Muscle layer of colon (tissue), 2 donors: ENCODE data around the gene TMEM192.
"Not testable (repeated sequence)": the region's sequence is repeated elsewhere in the genome, so short reads cannot be mapped to it uniquely, and the experiment has no call there.

Experiments used
- H3K27ac ChIP-seq: one replicate; pipeline ENCODE4 v1.7.0; 2013; ENCODE audit warnings: low read depth, mild to moderate bottlenecking, low read length, moderate library complexity
- H3K27me3 ChIP-seq, 2 donors: one replicate each; pipeline ENCODE4 v1.7.0; 2013; ENCODE audit warnings: low read length in 2 of 2, mild to moderate bottlenecking in 2 of 2; ENCODE audit not compliant: insufficient read depth in 2 of 2, control insufficient read depth in 1 of 2
- H3K36me3 ChIP-seq: one replicate; pipeline ENCODE4 v1.7.0; 2013; ENCODE audit warnings: mild to moderate bottlenecking, low read length; ENCODE audit not compliant: insufficient read depth
- H3K4me1 ChIP-seq: one replicate; pipeline ENCODE4 v1.7.0; 2013; ENCODE audit warnings: mild to moderate bottlenecking, low read length; ENCODE audit not compliant: insufficient read depth
- H3K4me3 ChIP-seq, 2 donors: one replicate each; pipeline ENCODE4 v1.7.0; 2013; ENCODE audit warnings: low read length in 2 of 2, low read depth in 1 of 2, mild to moderate bottlenecking in 1 of 2, moderate library complexity in 1 of 2
- H3K9ac ChIP-seq: one replicate; pipeline ENCODE4 v1.7.0; 2013; ENCODE audit warnings: low read length
- H3K9me3 ChIP-seq: one replicate; pipeline ENCODE4 v1.7.0; 2013; ENCODE audit warnings: mild to moderate bottlenecking, low read length
- donor health status: abdominal sarcoma.
- donor health status: Adenocarcinoma of cecum.

Gene TMEM192

GRCh38 chr4:165088366-165088765 is 24.3 kb downstream of the TMEM192 start:
- Histone ChIP-seq H3K9me3 (no peaks in the 10 kb centered on the region), H3K27me3 (no peaks in the 10 kb centered on the region), H3K4me1 (no peaks in the 10 kb centered on the region), H3K36me3 (peaks cover 31% of the 10 kb centered on the region), H3K4me3 (no peak overlapping the region), H3K9ac (no peak overlapping the region), H3K27ac (no peak overlapping the region)

- H3K27ac ChIP-seq = no peak overlapping the region
- H3K36me3 ChIP-seq = peaks cover 30% of the 10 kb centered on the region
- H3K4me3 ChIP-seq = no peak overlapping the region
Observed at GRCh38 chr4:165085946-165086345, 26.7 kb downstream of the TMEM192 start.

DNA sequence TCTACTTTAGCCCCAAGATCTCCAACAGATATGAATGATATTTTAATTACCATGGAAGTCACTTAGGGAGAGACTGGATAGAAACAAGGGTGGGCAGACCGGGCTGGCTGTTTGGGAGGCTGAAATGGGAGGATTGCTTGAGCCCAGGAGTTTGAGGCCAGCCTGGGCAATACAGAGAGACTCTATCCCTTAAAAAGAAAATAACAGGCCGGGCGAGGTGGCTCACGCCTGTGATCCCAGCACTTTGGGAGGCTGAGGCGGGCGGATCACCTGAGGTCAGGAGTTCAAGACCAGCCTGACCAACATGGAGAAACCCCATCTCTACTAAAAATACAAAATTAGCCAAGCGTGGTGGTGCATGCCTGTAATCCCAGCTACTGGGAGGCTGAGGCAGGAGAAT is 27.9 kb downstream of the TMEM192 start:
- not testable (repeated sequence) for H3K9ac ChIP-seq, H3K9me3 ChIP-seq, H3K27ac ChIP-seq, H3K27me3 ChIP-seq, H3K4me1 ChIP-seq, H3K4me3 ChIP-seq
- peaks cover 30% of the 10 kb centered on the region for H3K36me3 ChIP-seq

More at GRCh38 chr4:165085946-165086345, 26.7 kb downstream of the TMEM192 start:
- H3K9ac ChIP-seq = no peak overlapping the region
- no peaks in the 10 kb centered on the region for H3K9me3 ChIP-seq
- H3K27me3 ChIP-seq = no peaks in the 10 kb centered on the region
- H3K4me1 ChIP-seq = no peaks in the 10 kb centered on the region

DNA sequence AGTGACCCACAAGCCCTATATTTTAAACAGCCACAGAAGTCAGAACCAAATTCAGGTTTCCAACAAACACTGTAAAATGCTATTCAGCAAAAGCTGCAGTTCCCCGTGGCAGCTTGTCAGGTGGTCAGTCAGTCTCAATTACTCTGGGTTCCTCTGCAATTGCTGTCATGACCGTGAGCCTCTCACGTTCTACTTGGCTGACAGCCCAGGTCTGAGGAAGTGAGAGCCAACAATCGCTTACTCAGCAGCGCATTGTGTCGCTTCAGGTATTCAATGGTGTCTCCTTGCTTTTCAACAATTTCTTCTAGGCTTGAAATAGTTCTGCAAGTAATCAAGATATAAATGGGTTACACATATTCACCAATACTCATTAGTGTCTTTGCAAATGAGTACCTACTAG is 33.2 kb downstream of the TMEM192 start:
- no peak overlapping the region for H3K4me3 ChIP-seq
- no peaks in the 10 kb centered on the region for H3K27me3 ChIP-seq
- H3K9ac ChIP-seq = no peak overlapping the region
- H3K4me1 ChIP-seq = no peaks in the 10 kb centered on the region
- H3K9me3 ChIP-seq = no peaks in the 10 kb centered on the region
- no peak overlapping the region for H3K27ac ChIP-seq
- H3K36me3 ChIP-seq = peaks cover 3% of the 10 kb centered on the region

- no peak overlapping the region for H3K27ac ChIP-seq
- H3K9ac ChIP-seq = no peak overlapping the region
- no peaks in the 10 kb centered on the region for H3K9me3 ChIP-seq
- no peaks in the 10 kb centered on the region for H3K27me3 ChIP-seq
- H3K4me1 ChIP-seq = no peaks in the 10 kb centered on the region
- H3K36me3 ChIP-seq = peaks cover 3% of the 10 kb centered on the region
- no peak overlapping the region for H3K4me3 ChIP-seq
Observed at GRCh38 chr4:165077034-165077578, 35.6 kb downstream of the TMEM192 start.

DNA sequence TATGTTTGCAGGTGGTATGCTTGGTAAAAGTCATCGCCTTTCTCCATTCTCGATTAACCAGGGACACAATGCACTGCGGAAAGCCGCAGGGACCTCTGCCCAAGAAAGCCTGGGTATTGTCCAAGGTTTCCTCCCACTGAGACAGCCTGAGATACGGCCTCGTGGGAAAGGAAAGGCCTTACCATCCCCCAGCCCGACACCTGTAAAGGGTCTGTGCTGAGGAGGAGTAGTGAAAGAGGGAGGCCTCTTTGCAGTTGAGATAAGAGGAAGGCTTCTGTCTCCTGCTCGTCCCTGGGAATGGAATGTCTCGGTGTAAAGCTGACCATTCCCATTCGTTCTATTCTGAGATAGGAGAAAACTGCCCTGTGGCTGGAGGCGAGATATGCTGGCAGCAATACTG is 39.3 kb downstream of the TMEM192 start:
- H3K36me3 ChIP-seq, H3K9me3 ChIP-seq, H3K27me3 ChIP-seq, H3K4me3 ChIP-seq, H3K9ac ChIP-seq, H3K27ac ChIP-seq, H3K4me1 ChIP-seq: not testable (repeated sequence)

- no peak overlapping the region for H3K27ac ChIP-seq
- no peaks in the 10 kb centered on the region for H3K9me3 ChIP-seq
- no peaks in the 10 kb centered on the region for H3K27me3 ChIP-seq
- no peaks in the 10 kb centered on the region for H3K36me3 ChIP-seq
- no peaks in the 10 kb centered on the region for H3K4me1 ChIP-seq
- H3K9ac ChIP-seq = no peak overlapping the region
- no peak overlapping the region for H3K4me3 ChIP-seq
Observed at GRCh38 chr4:165070560-165070959, 42.1 kb downstream of the TMEM192 start.

- no peaks in the 10 kb centered on the region for H3K4me1 ChIP-seq
- H3K27ac ChIP-seq = no peak overlapping the region
- H3K9me3 ChIP-seq = no peaks in the 10 kb centered on the region
- H3K36me3 ChIP-seq = no peaks in the 10 kb centered on the region
- no peak overlapping the region for H3K9ac ChIP-seq
- no peaks in the 10 kb centered on the region for H3K27me3 ChIP-seq
- H3K4me3 ChIP-seq = no peak overlapping the region
Observed at GRCh38 chr4:165060938-165061337, 51.7 kb downstream of the TMEM192 start.

DNA sequence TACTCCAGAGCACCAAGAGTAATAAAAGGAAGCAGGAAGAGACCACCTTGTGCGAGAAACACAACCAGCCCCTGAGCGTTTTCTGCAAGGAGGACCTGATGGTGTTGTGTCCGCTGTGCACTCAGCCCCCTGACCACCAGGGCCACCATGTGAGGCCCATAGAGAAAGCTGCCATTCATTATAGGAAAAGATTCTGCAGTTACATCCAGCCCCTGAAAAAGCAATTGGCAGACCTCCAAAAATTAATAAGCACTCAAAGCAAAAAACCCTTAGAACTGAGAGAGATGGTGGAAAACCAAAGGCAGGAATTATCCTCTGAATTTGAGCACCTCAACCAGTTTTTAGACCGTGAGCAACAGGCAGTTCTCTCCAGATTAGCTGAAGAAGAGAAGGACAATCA is 53.3 kb downstream of the TMEM192 start:
- no peaks in the 10 kb centered on the region for H3K4me1 ChIP-seq
- no peak overlapping the region for H3K27ac ChIP-seq
- H3K27me3 ChIP-seq = no peaks in the 10 kb centered on the region
- no peaks in the 10 kb centered on the region for H3K36me3 ChIP-seq
- no peak overlapping the region for H3K4me3 ChIP-seq
- no peak overlapping the region for H3K9ac ChIP-seq
- H3K9me3 ChIP-seq = no peaks in the 10 kb centered on the region

- no peaks in the 10 kb centered on the region for H3K9me3 ChIP-seq
Observed at GRCh38 chr4:165058666-165059065, 54.0 kb downstream of the TMEM192 start.

DNA sequence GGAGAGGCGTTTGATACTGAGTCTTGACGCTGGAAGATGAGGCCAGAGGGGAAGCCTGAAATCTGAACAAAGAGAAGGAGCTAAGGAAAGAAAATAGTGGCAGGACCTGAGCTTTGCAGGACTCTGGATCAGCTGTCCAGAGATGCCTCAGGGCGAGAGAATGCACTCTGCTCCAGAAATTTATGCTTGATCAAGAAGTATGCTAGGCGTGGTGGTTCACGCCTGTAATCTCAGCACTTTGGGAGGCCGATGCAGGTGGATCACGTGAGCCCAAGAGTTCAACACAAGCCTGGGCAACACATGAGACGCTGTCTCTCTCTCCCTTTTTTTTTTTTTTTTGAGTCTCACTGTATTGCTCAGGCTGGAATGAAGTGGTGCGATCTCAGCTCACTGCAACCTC is 57.1 kb downstream of the TMEM192 start:
- Histone ChIP-seq H3K4me1 (no peaks in the 10 kb centered on the region), H3K4me3 (no peak overlapping the region), H3K9me3 (no peaks in the 10 kb centered on the region), H3K36me3 (no peaks in the 10 kb centered on the region), H3K9ac (no peak overlapping the region), H3K27me3 (no peaks in the 10 kb centered on the region), H3K27ac (no peak overlapping the region)

More at GRCh38 chr4:165058666-165059065, 54.0 kb downstream of the TMEM192 start:
- Histone ChIP-seq H3K4me1 (no peaks in the 10 kb centered on the region), H3K4me3 (no peak overlapping the region), H3K36me3 (no peaks in the 10 kb centered on the region), H3K9ac (no peak overlapping the region), H3K27me3 (no peaks in the 10 kb centered on the region), H3K27ac (no peak overlapping the region)

- H3K36me3 ChIP-seq = no peaks in the 10 kb centered on the region
- H3K4me3 ChIP-seq = no peak within 1 kb of the TSS
- no peaks in the 10 kb centered on the region for H3K4me1 ChIP-seq
- no peak within 1 kb of the TSS for H3K27ac ChIP-seq
- no peak within 1 kb of the TSS for H3K9ac ChIP-seq
- no peaks in the 10 kb centered on the region for H3K9me3 ChIP-seq
- no peaks in the 10 kb centered on the region for H3K27me3 ChIP-seq
Observed at GRCh38 chr4:165053645-165054044, 59.0 kb downstream of the TMEM192 start, which contains the start of gene TRIM75. TRIM75 (plus strand) TSS chr4:165053866; CDS start chr4:165059148, 5,282 bp downstream.
